SU-DHL-6 (cell line): ENCODE measurements around the gene MS4A12.

Experiments used
- H2AFZ ChIP-seq: fragments of 200-600 bp; sonication (generic); 2 replicates; pipeline ENCODE4 v1.6.1; 2014; ENCODE audit warnings: low read depth, mild to moderate bottlenecking, moderate library complexity, mixed read lengths, antibody characterized with exemption, low read length; ENCODE audit not compliant: severe bottlenecking
- H3F3A ChIP-seq: fragments of 200-600 bp; shearing (Covaris generic); 2 replicates; pipeline ENCODE4 v1.6.0; 2016; ENCODE audit warnings: antibody characterized with exemption, mild to moderate bottlenecking; ENCODE audit not compliant: insufficient read depth
- H3K27ac ChIP-seq: fragments of 200-600 bp; sonication (generic); 2 replicates; pipeline ENCODE4 v1.5.1; 2016; ENCODE audit warnings: low read depth, mild to moderate bottlenecking, low read length, moderate library complexity, mixed read lengths
- H3K27me3 ChIP-seq: fragments of 200-600 bp; sonication (generic), shearing (Covaris generic); 2 replicates; pipeline ENCODE4 v1.6.0; 2014; ENCODE audit warnings: mild to moderate bottlenecking, low read length
- H3K36me3 ChIP-seq: fragments of 200-600 bp; sonication (generic); 2 replicates; pipeline ENCODE4 v1.6.1; 2014; ENCODE audit warnings: mild to moderate bottlenecking, low read length, mixed read lengths
- H3K4me2 ChIP-seq: fragments of 300-600, 200-600 bp; shearing (Covaris generic), sonication (generic); 2 replicates; pipeline ENCODE4 v1.6.0; 2014; ENCODE audit warnings: low read length, low read depth, mild to moderate bottlenecking; ENCODE audit not compliant: poor library complexity, severe bottlenecking
- H3K4me3 ChIP-seq: fragments of 200-600 bp; sonication (generic); 2 replicates; pipeline ENCODE4 v1.5.1; 2014; ENCODE audit warnings: antibody characterized with exemption, low read length, mild to moderate bottlenecking, mixed read lengths; ENCODE audit not compliant: insufficient read depth, poor library complexity, severe bottlenecking
- H3K79me2 ChIP-seq: fragments of 200-600 bp; sonication (generic); 2 replicates; pipeline ENCODE4 v1.6.1; 2014; ENCODE audit warnings: mild to moderate bottlenecking, low read length, moderate library complexity; ENCODE audit not compliant: insufficient read depth
- H3K9ac ChIP-seq: fragments of 200-600 bp; sonication (generic); 2 replicates; pipeline ENCODE4 v1.7.0; 2014; ENCODE audit warnings: mild to moderate bottlenecking, low read length
- H3K9me2 ChIP-seq: fragments of 200-600 bp; sonication (generic); replicated peaks from 2 replicates; pipeline ENCODE4 v1.6.1; 2014; ENCODE audit warnings: low read length; ENCODE audit not compliant: insufficient read depth
- H3K9me3 ChIP-seq: fragments of 200-600 bp; sonication (generic); 2 replicates; pipeline ENCODE4 v1.6.1; 2014; ENCODE audit warnings: low read length, mixed read lengths; ENCODE audit not compliant: insufficient read depth
- H4K20me1 ChIP-seq: fragments of 200-600 bp; sonication (generic); 2 replicates; pipeline ENCODE4 v1.6.1; 2014; ENCODE audit warnings: low read depth, mild to moderate bottlenecking, antibody characterized with exemption, low read length, moderate library complexity, mixed read lengths
- CTCF ChIP-seq: fragments of 200-600 bp; sonication (generic); IDR thresholded peaks from one replicate; pipeline ENCODE4 v1.5.1; 2017; ENCODE audit warnings: antibody characterized with exemption, mild to moderate bottlenecking, low read length, moderate library complexity; ENCODE audit not compliant: insufficient read depth, poor library complexity, severe bottlenecking
- EZH2phosphoT487 ChIP-seq: fragments of 200-600 bp; sonication (generic), shearing (Covaris generic); conservative IDR thresholded peaks from 2 replicates; pipeline ENCODE4 v1.6.1; 2018; ENCODE audit warnings: mild to moderate bottlenecking, antibody characterized with exemption, low read length, moderate library complexity, mixed read lengths

The MS4A12 gene

GRCh38 chr11:60459345-60459744 lies 33.2 kb upstream of the MS4A12 start:
- H2AFZ ChIP-seq, result no peak overlapping the region
- peaks cover 79% of the 10 kb centered on the region for H3K79me2 ChIP-seq
- no peaks in the 10 kb centered on the region for H3K9me2 ChIP-seq
- H3K9ac ChIP-seq, result peak overlapping the region; percentile 96
- H3K27ac ChIP-seq, result peak overlapping the region; percentile 99
- H3K27me3 ChIP-seq, result no peaks in the 10 kb centered on the region
- peaks cover 95% of the 10 kb centered on the region for H3F3A ChIP-seq
- H3K4me2 ChIP-seq, result peak overlapping the region; percentile 83
- peak overlapping the region; percentile 83 for H3K4me3 ChIP-seq
- TF ChIP-seq EZH2phosphoT487 (no peak), CTCF (no peak)
- peaks cover 53% of the 10 kb centered on the region for H4K20me1 ChIP-seq
- H3K36me3 ChIP-seq, result peaks cover 77% of the 10 kb centered on the region
- H3K9me3 ChIP-seq, result no peaks in the 10 kb centered on the region

- peaks cover 85% of the 10 kb centered on the region for H3F3A ChIP-seq
- no peak overlapping the region for H3K9ac ChIP-seq
- H3K27ac ChIP-seq, result peak overlapping the region; percentile 60; the same call in 1 of the 2 replicates
- no peaks in the 10 kb centered on the region for H3K9me3 ChIP-seq
- no peaks in the 10 kb centered on the region for H3K27me3 ChIP-seq
- peaks cover 32% of the 10 kb centered on the region for H4K20me1 ChIP-seq
- H3K4me3 ChIP-seq, result no peak overlapping the region
- TF ChIP-seq EZH2phosphoT487 (no peak), CTCF (no peak)
- H2AFZ ChIP-seq, result no peak overlapping the region
- no peaks in the 10 kb centered on the region for H3K79me2 ChIP-seq
- no peak overlapping the region for H3K4me2 ChIP-seq
- peaks cover 75% of the 10 kb centered on the region for H3K36me3 ChIP-seq
- no peaks in the 10 kb centered on the region for H3K9me2 ChIP-seq
These were observed 23.7 kb upstream of the MS4A12 start for GRCh38 chr11:60468829-60469228.

- Histone ChIP-seq H4K20me1 (peaks cover 27% of the 10 kb centered on the region), H2AFZ (no peak overlapping the region), H3K27ac (peak overlapping the region; percentile 60; the same call in 1 of the 2 replicates), H3K9me3 (no peaks in the 10 kb centered on the region), H3K36me3 (peaks cover 66% of the 10 kb centered on the region), H3K4me3 (no peak overlapping the region), H3F3A (peaks cover 76% of the 10 kb centered on the region), H3K27me3 (no peaks in the 10 kb centered on the region), H3K4me2 (no peak overlapping the region), H3K9ac (no peak overlapping the region), H3K9me2 (no peaks in the 10 kb centered on the region), H3K79me2 (no peaks in the 10 kb centered on the region)
- TF ChIP-seq CTCF (no peak), EZH2phosphoT487 (no peak)
These were observed 22.9 kb upstream of the MS4A12 start for GRCh38 chr11:60469723-60470122.

- peak overlapping the region; percentile 95 for H3K27ac ChIP-seq
- TF ChIP-seq CTCF (no peak), EZH2phosphoT487 (no peak)
- H3K36me3 ChIP-seq, result no peaks in the 10 kb centered on the region
- H3K4me3 ChIP-seq, result peak overlapping the region; percentile 32
- no peaks in the 10 kb centered on the region for H3K27me3 ChIP-seq
- H3K9me3 ChIP-seq, result no peaks in the 10 kb centered on the region
- H3K79me2 ChIP-seq, result peaks cover 3% of the 10 kb centered on the region; the same call in 1 of the 2 replicates
- H3K9me2 ChIP-seq, result no peaks in the 10 kb centered on the region
- H2AFZ ChIP-seq, result peak overlapping the region; percentile 93
- no peaks in the 10 kb centered on the region for H4K20me1 ChIP-seq
- H3K9ac ChIP-seq, result peak overlapping the region; percentile 50
- peaks cover 63% of the 10 kb centered on the region for H3F3A ChIP-seq
- peak overlapping the region; percentile 85 for H3K4me2 ChIP-seq
These were observed 15.5 kb upstream of the MS4A12 start for GRCh38 chr11:60477035-60477445.
